Neural progenitor cell (in vitro differentiated cells): ENCODE data around the gene HOOK2. TPM values are rescaled to one million over a fixed set of nuclear protein-coding genes. Genes with fewer than 3 reads are reported as not detected.

Experiments
- DNase-seq: peaks from one replicate; pipeline ENCODE4 v3.0.0-alpha.2; 2016; ENCODE audit warnings: low spot score
- H2AFZ ChIP-seq: fragments of 200-600 bp; sonication (generic); replicated peaks from 2 replicates; pipeline ENCODE4 v1.6.1; 2016; ENCODE audit warnings: antibody characterized with exemption
- H3F3A ChIP-seq: fragments of 200-600 bp; sonication (generic); 2 replicates; pipeline ENCODE4 v1.6.1; 2016; ENCODE audit warnings: antibody characterized with exemption, low read depth
- H3K27ac ChIP-seq: fragments of 200-600 bp; sonication (generic); 2 replicates; pipeline ENCODE4 v1.5.1; 2016; ENCODE audit warnings: mild to moderate bottlenecking
- H3K27me3 ChIP-seq: fragments of 200-600 bp; sonication (generic); 2 replicates; pipeline ENCODE4 v1.6.1; 2016; ENCODE audit warnings: mild to moderate bottlenecking, moderate library complexity
- H3K36me3 ChIP-seq: fragments of 200-600 bp; sonication (generic); 2 replicates; pipeline ENCODE4 v1.5.1; 2016
- H3K4me1 ChIP-seq: fragments of 200-600 bp; sonication (generic); 2 replicates; pipeline ENCODE4 v1.6.1; 2016; ENCODE audit warnings: mixed run types
- H3K4me2 ChIP-seq: fragments of 200-600 bp; sonication (generic); 2 replicates; pipeline ENCODE4 v1.6.1; 2016
- H3K4me3 ChIP-seq: fragments of 200-600 bp; sonication (generic); 2 replicates; pipeline ENCODE4 v1.5.1; 2016
- H3K79me2 ChIP-seq: fragments of 200-600 bp; sonication (generic); 2 replicates; pipeline ENCODE4 v1.6.1; 2016; ENCODE audit warnings: low read depth
- H3K9ac ChIP-seq: fragments of 200-600 bp; sonication (generic); 2 replicates; pipeline ENCODE4 v1.6.1; 2016
- H3K9me3 ChIP-seq: fragments of 200-600 bp; sonication (generic); 2 replicates; pipeline ENCODE4 v1.5.1; 2016; ENCODE audit warnings: low read depth
- H4K20me1 ChIP-seq: fragments of 200-600 bp; sonication (generic); 2 replicates; pipeline ENCODE4 v1.6.1; 2016; ENCODE audit warnings: low read depth
- H3K27ac Mint-ChIP-seq: 3 replicates; pipeline ENCODE4 v1.8.0; 2021; ENCODE audit warnings: mixed read lengths
- H3K27me3 Mint-ChIP-seq: 2 replicates; pipeline ENCODE4 v1.8.0; 2022; ENCODE audit warnings: low read depth, mild to moderate bottlenecking, inconsistent platforms, moderate library complexity, mixed read lengths; ENCODE audit not compliant: insufficient read depth
- H3K36me3 Mint-ChIP-seq: 3 replicates; pipeline ENCODE4 v1.8.0; 2021; ENCODE audit warnings: mixed read lengths
- H3K4me1 Mint-ChIP-seq: 3 replicates; pipeline ENCODE4 v1.8.0; 2021; ENCODE audit warnings: mixed read lengths
- H3K4me3 Mint-ChIP-seq: 3 replicates; pipeline ENCODE4 v1.8.0; 2021; ENCODE audit warnings: mild to moderate bottlenecking, moderate library complexity, mixed read lengths
- H3K9me3 Mint-ChIP-seq: 3 replicates; pipeline ENCODE4 v1.8.0; 2020; ENCODE audit warnings: mixed read lengths
- CTCF ChIP-seq: fragments of 200-600 bp; sonication (generic); IDR thresholded peaks from 2 replicates; pipeline ENCODE4 v1.5.1; 2017; ENCODE audit warnings: antibody characterized with exemption, mild to moderate bottlenecking
- EZH2 ChIP-seq: fragments of 200-600 bp; sonication (generic); IDR thresholded peaks from 2 replicates; pipeline ENCODE4 v1.6.1; 2017; ENCODE audit warnings: antibody characterized with exemption, mild to moderate bottlenecking, moderate library complexity
- EZH2phosphoT487 ChIP-seq: fragments of 200-600 bp; sonication (generic); IDR thresholded peaks from 2 replicates; pipeline ENCODE4 v1.6.1; 2017; ENCODE audit warnings: antibody characterized with exemption
- total RNA-seq: library from RNA; depleted of rRNA; stranded (reverse); fragments of >200 nt; gene quantifications from 2 replicates; pipeline ENCODE4 v1.2.3, GENCODE V29; 2015; ENCODE audit warnings: low replicate concordance

Gene HOOK2
- total RNA-seq, 1 donor from 2014 or later: 14.3 TPM

- Mint-ChIP-seq H3K4me1 (peaks cover 30% of the 10 kb centered on the region), H3K4me3 (peak overlapping the region; percentile 24), H3K9me3 (no peaks in the 10 kb centered on the region), H3K27me3 (peaks cover 5% of the 10 kb centered on the region), H3K27ac (no peak overlapping the region), H3K36me3 (no peaks in the 10 kb centered on the region)
- no peak overlapping the region for H3K4me3 ChIP-seq
- H3K36me3 ChIP-seq: no peaks in the 10 kb centered on the region
- TF ChIP-seq EZH2 (no peak), EZH2phosphoT487 (no peak), CTCF (no peak)
- H3K4me1 ChIP-seq: peaks cover 38% of the 10 kb centered on the region
- no peaks in the 10 kb centered on the region for H3K79me2 ChIP-seq
- no peak overlapping the region for H3K27ac ChIP-seq
- no peak overlapping the region for H2AFZ ChIP-seq
- peaks cover 69% of the 10 kb centered on the region for H3F3A ChIP-seq
- H3K9me3 ChIP-seq: no peaks in the 10 kb centered on the region
- no peak overlapping the region for H3K4me2 ChIP-seq
- H3K27me3 ChIP-seq: peaks cover 23% of the 10 kb centered on the region
- no peak for DNase-seq
- no peaks in the 10 kb centered on the region for H4K20me1 ChIP-seq
- H3K9ac ChIP-seq: no peak overlapping the region
Observed at GRCh38 chr19:12787458-12787857, 12.1 kb upstream of the HOOK2 start.

GRCh38 chr19:12786952-12787351, 11.6 kb upstream of the HOOK2 start:
- Histone ChIP-seq H3K4me2 (no peak overlapping the region), H3K4me1 (peaks cover 42% of the 10 kb centered on the region), H3K9ac (no peak overlapping the region), H2AFZ (no peak overlapping the region), H3K27me3 (peaks cover 18% of the 10 kb centered on the region), H3K27ac (no peak overlapping the region), H3K4me3 (no peak overlapping the region), H4K20me1 (no peaks in the 10 kb centered on the region), H3K79me2 (no peaks in the 10 kb centered on the region), H3K36me3 (no peaks in the 10 kb centered on the region), H3F3A (peaks cover 69% of the 10 kb centered on the region), H3K9me3 (no peaks in the 10 kb centered on the region)
- no peaks in the 10 kb centered on the region for H3K36me3 Mint-ChIP-seq
- no peak overlapping the region for H3K4me3 Mint-ChIP-seq
- DNase-seq: no peak
- H3K4me1 Mint-ChIP-seq: peaks cover 33% of the 10 kb centered on the region
- H3K27me3 Mint-ChIP-seq: peaks cover 7% of the 10 kb centered on the region
- peaks cover 2% of the 10 kb centered on the region for H3K9me3 Mint-ChIP-seq
- TF ChIP-seq EZH2: no peak
- TF ChIP-seq CTCF: no peak
- no peak for TF ChIP-seq EZH2phosphoT487
- H3K27ac Mint-ChIP-seq: no peak overlapping the region

- Histone ChIP-seq H3K9me3 (no peaks in the 10 kb centered on the region), H3K9ac (no peak overlapping the region), H2AFZ (no peak overlapping the region), H3K79me2 (no peaks in the 10 kb centered on the region), H3K27me3 (peaks cover 11% of the 10 kb centered on the region), H3K4me3 (no peak overlapping the region), H3K4me1 (peaks cover 39% of the 10 kb centered on the region), H3F3A (peaks cover 70% of the 10 kb centered on the region), H3K4me2 (no peak overlapping the region), H3K36me3 (no peaks in the 10 kb centered on the region), H3K27ac (no peak overlapping the region), H4K20me1 (no peaks in the 10 kb centered on the region)
- Mint-ChIP-seq H3K4me3 (no peak overlapping the region), H3K27me3 (peaks cover 12% of the 10 kb centered on the region), H3K9me3 (peaks cover 2% of the 10 kb centered on the region), H3K4me1 (peaks cover 39% of the 10 kb centered on the region), H3K27ac (no peak overlapping the region), H3K36me3 (no peaks in the 10 kb centered on the region)
- DNase-seq: no peak
- TF ChIP-seq EZH2 (no peak), CTCF (no peak), EZH2phosphoT487 (no peak)
Observed at GRCh38 chr19:12786141-12786870, 11.0 kb upstream of the HOOK2 start.
